ENCODE results near the gene ESYT2.

The ESYT2 gene

DNA sequence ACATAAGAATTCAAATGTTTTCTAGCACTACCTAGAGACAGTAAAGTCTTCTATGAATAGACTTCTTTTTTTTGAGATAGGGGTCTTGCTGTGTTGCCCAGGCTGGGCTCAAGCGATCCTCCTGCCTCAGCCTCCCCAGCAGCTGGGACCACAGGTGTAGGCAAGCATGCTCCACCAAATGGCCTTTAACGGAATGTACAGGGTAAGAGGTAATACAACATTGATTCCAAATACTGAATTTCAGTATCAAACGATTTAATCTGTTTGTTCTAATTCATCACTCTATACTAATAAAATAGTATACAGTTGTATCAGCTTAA lies 68.9 kb downstream of the ESYT2 start:
- DNase-seq: no peak

DNA sequence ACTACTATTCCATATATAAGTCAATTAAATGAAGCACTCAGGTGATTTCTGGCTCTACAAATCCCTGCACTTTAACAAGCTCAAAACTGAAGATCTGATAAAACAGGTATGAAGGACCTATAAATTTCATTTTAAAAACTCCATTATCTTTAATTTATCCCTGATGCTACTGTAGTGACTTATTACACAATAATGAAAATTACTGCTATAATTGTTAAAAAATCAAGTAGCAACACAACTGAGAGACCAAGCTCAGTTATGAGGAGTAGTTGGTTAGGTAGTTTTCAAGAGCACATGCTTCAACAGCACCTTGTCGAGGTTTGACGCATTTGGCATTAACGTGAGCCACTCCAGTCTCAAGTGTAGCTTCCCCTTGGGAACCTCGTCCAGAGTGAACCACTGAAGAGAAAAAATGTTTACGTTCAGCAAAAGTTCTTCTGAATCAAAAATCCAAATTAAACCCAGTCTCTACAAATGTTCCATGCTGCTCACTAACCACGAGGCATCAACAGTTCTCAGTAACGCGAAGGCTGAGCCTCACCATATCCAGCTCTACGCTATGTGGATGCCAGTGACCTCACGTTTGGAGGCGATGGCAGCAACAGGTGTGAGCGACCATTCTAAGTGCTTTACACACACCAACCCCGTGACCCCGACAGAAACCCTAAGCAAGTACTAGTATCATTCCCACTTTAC lies 69.4 kb downstream of the ESYT2 start:
- DNase-seq: no peak

DNA sequence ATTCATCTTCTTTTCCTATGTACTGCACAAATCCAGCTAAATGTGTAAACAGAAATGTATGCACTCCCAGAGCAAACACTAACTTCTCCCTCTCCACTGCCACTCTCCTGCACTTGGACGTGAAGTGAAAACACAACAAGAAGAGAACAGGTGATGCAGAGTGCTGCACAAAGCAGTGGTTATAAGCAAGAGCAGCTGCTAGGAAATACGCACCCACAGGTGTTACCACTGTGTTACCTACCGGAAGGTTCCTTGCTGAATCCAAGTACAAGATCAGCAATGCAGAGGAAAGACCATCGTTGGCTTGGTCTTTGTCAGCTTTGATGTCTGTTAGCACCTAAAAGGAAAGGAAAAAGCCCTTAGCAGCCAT lies 70.1 kb downstream of the ESYT2 start:
- DNase-seq: no peak

DNA sequence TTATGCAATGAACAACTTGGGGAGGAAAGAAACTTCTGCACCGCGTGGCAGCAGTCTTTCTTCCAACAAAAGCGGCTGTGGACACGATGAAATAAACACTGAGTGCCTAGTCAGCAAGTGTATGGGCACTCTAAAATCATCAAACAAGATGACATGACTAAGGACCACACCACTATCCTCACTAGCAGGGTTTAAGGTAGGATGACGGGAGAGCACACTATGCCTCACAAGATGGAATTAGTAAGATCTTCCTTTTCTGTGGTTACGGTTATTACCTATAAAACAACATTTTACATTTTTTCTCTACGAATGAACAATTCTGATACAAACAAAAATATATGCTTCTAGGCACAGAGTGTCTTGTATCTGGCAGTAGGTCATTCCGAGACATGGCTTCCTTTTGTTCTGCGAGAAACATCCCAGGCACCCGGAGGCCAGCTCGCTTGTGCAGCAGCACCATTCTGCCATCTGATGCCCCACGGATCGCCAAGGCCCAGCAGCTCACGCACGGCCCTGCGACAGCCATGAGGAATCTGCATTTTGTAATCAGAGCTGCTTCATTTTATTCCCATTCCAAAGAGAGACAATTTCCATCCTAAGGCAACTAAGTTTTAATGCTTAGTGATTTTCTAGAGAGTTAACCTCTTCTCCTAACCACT lies 70.6 kb downstream of the ESYT2 start:
- DNase-seq: no peak

DNA sequence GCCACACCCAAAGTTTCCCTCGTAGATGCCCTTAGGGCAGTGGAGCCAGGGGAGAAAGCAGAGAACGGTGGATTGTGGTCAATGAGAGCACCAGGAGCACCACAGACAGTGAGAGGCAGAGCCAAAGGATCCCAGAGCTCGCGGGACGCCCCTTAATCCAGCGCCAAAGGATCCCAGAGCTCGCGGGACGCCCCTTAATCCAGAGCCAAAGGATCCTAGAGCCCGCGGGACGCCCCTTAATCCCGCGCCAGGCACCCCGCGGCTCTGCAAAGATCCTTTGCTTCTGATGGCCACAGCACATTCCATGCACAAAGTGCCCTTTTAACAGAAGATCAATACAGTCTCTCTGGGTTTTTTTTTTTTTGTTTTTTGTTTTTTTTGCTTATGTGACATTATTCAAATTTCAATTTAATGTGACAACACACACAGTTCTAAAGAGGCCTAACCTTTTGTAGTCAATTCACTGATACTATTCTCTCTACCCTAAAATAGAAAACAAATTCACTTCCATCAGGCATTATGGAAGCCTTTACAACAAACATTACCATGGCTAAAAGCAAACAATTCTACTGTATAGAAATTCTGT lies 71.8 kb downstream of the ESYT2 start:
- DNase-seq: no peak

DNA sequence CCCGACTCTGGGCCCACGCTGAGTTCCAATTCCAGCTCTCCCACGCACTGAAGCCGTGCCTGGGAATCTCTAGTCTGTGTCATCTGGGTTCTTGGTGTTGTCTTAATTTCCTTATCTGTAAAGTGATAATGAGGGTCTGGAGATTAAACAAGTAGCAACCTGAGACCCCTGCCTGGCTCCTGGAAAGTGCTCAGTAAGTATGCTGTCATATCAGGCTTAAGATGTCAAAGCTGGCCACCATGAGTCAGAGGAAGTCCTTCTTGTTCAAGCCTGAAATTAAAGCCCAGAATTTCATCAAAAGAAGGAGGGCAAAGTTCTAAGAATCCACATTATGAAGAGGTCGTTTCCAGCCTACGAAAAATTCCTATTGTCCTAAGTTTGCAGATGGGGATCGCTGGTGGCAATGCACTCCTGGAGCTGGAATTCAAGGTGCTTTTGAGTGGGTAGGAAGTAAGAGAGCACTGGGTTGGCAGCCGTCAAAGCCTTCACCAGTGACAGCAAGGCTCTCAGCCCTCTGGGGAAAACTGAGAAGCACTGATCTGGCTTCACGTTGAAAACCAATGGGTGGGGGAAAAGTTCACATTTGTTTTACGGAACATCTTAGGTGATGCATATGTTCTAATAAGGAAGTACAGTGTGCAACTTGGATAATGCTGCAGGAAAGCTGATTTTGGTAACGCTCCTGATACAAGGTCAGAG lies 74.4 kb downstream of the ESYT2 start:
- no peak for DNase-seq

DNA sequence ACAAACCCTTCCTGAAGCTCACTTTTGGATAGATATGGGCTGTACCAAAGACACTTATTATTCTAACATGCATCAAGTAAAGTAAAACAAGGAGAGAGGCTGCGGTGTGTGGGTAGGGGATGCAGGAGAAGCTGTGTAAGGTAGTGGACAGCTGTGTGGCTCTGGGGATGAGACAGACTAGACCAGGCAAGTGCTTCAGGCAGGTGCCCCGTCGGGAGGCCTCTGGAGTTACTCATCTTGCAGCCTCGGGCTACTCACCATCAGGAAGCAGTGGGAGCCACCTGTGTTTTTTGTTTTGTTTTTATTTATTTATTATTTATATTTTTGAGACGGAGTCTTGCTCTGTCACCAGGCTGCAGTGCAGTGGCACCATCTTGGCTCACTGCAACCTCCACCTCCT lies 75.4 kb downstream of the ESYT2 start:
- no peak for DNase-seq

DNA sequence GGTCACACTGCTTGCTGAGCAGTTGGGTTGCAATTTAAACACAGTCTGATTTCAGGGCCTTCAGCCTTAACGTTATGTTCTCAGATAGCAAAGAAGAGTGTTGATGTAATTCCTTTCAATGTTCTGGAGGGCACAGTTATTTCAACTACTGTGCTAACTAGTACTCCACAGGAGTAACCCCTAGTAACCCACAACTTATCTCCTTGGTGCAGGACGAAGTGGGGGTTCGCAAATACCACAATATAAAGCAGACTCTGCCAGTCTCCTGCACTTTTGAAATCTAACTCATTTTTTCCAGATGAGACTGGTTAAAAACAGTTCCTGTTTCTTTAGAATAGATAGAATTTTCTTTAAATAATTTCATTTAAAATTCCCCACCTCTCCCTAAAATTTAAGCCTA lies 77.6 kb downstream of the ESYT2 start:
- DNase-seq: no peak

DNA sequence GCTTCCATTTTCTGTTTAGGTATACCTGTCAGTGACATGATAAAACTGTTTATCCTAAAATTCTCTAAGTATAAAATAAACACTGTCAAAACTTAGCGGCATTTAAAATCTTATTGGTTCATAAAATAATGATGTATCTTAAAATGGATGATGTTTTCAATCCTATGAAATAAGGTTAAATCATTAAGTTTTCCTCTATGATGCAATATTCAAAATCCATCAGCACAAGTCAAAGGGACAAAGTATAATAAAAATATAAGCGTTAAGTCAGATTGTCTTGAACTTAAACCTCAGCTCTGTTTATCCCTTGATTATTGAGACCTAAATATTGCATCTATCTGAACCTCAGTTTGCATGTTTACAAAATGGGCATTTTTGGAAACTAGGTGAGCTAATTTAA lies 78.1 kb downstream of the ESYT2 start:
- no peak for DNase-seq

DNA sequence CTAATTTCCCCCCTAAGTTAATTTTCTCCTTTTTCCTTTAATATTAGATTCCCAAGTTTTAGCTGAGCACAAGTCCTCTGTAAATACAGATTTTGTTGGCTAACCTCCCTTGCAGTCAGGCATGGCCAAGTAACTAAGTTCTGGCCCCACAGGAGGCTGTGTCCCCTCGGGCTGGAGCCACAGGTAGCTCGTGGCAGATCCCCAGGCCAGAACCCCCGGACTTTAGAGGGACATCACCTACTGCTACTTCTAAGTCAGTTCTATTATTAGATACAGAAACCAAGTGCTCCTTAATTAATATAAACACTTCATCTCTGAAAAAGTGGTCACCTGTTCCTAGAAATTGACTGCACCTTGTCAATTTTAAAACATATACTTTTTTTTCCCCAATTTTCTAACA lies 78.6 kb downstream of the ESYT2 start:
- DNase-seq: no peak

DNA sequence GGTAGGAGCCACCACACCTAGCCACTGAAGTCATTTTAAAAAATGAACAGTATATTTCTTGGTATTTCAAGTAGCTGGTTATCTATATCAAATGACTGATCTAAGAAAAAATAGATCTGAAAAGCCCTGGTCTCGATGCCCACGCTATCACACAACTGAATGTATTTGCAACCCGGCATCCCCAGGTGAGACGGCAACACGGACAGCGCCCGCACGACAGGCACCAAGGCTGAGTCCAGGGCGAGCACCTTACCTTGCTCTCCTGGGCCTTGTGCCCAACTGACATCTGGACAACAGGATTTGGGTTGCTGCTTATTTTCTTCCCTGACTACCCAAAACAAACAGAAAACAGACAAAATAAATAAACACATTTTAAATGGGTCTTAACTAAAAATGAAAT lies 79.9 kb downstream of the ESYT2 start:
- no peak for DNase-seq

DNA sequence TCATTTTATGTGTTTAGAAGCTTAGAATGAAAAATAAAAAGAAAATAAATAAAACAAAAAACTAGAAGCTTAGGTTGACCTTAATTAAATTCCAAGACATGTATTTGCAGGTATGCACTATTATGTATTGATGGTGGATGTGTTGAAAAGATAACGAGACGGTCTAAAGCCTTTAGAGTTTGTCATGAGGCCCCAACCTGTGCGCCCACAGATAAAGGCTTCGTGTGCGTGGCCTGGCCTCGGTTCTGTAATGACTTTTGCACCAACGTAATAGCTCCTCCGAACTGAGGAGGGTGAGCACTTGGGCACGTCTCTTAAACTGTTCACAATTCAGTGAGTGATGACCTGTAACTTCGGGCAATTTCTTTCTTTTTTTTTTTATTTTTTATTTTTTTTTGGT lies 81.0 kb downstream of the ESYT2 start:
- DNase-seq: no peak

DNA sequence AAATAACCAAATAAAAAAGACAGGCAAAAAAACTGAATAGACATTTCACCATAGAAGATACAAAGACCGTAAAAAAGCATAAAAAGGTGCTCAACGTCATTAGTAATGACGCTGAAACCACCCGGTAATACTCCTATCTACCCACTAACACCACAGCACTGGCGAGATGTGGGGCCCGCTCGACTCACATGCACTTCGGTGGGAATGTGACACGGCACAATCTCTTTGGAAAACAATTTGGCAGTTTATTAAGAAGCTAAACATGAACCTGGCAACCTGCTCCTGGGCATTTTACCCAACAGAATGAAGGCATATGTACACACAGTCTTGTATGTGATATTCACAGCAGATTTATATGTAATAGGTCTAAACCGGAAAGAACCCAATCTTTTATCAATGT lies 81.9 kb downstream of the ESYT2 start:
- DNase-seq: no peak

DNA sequence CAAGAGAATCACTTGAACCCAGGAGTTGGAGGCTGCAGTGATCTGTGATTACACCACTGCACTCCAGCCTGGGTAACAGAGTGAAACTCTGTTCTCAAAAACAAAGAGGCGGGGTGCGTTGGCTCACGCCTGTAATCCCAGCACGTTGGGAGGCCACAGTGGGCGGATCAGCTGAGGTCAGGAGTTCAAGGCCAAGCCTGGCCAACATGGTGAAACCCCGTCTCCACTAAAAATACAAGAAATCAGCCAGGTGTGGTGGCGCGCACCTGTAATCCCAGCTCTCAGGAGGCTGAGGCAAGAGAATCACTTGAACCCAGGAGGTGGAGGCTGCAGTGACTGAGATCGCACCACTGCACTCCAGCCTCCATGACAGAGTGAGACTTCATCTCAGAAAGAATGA lies 82.4 kb downstream of the ESYT2 start:
- DNase-seq: no peak

DNA sequence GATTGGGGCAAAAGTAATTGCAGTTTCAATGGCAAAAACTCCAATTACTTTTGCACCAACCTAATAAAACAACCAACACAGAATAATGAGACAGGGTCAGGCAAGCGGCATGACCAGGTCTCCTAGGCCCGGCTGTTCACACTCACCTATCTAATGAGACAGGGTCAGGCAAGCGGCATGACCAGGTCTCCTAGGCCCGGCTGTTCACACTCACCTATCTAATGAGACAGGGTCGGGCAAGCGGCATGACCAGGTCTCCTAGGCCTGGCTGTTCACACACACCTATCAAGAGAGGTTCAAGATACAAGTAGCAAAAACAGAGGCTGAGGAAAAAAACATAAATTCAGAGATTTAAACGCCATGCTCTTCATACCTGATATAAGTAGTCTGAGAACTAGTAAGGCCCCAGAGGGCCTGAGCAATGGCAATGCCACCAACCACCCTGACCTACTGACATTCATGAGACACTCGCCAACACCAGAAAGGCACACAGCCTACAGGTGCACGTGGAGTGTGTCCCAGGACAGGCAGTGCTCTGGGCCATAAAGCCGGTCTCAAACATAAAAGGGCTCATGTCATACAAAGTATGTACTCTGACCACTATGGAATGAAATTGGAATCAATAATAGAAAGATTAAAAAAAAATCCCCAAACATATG lies 84.1 kb downstream of the ESYT2 start:
- DNase-seq: no peak

DNA sequence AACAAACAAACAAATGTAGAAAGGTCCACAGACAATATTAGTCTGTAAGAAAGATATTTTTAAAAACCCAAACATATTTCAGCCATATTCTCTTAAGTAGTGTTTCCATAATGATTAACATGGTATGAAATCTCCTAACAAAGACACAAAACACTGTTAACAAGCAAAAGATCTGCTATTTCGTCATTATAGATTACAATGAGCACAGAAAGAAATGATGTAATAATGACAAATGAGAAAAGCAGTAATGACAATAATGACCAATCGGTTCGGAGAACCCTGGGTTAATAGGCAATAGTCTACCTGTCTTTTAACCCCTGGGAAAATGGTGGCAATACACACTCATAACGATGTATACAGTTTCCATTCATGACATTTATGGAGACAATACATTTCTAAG lies 85.2 kb downstream of the ESYT2 start:
- DNase-seq: no peak

DNA sequence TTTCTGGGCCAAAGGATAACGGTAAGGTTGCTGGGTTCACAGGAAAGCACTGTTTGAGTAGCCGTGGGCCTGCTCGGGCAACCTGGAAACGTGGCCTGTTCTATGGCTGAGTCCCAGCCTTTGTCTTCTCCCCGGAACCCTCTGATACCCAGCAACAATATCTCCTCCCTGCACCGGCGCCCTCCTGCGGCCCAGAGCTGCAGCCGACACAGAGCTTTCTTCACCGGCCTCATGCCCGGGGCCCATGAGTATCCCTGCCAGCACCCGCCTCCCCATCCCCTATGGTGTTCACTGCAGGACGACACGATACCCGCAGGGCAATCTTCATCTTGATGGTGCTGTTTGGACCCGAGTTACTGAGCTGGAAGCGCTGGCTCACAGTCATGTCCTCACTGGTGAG lies 86.1 kb downstream of the ESYT2 start:
- no peak for DNase-seq

DNA sequence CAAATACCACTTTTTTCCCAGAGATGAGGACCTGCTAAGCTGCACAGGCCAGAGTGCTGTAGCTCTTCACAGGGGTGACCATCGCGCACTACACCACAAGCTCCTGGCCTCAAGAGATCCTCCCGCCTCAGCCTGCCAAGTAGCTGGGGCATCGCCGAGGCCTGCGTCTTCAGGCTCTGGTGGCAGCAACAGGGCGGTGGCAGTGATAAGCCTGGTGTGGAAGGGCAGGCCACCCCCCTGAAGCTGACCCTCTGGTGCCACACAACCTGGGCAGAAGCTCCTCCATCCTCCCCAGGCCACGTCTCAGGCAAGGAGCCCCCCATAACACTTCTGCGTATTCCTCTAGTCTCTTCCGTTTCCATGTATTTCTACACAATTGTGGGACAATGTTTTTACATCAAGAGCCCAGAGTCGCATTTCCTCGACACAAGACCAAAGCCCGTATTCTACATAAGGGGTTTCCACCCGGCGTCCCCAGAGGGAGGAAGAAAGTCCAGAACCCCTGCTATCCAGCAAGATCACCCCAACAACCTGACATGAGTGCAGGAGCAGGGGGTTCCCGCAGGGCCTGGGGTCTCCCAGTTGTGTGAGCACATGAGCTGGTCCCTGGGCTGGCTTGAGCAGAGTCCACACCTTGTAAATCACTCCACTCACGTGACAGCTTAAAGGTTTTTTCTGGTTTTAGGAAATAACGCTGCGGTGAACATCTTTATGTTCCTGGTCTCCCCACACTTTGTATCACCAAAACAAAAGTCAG lies 87.1 kb downstream of the ESYT2 start:
- no peak for DNase-seq

DNA sequence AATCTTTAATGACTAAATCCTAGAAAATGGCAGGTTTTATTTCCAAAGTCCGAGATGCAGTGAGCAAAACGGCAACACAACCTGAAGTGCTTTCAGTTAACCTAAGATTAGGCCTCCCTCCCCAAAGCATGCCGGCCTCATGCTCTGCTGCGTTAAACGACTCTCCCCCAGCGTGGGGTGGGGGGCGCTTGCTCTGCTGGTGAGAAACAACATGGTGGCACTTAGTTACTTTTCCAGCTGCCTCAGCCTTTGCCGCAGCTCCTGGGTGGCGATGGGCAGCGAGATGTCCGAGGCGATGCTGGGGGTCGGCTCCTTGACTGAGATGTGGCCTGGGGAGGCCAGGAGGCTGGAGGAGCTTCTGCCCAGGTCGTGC lies 88.0 kb downstream of the ESYT2 start:
- no peak for DNase-seq

DNA sequence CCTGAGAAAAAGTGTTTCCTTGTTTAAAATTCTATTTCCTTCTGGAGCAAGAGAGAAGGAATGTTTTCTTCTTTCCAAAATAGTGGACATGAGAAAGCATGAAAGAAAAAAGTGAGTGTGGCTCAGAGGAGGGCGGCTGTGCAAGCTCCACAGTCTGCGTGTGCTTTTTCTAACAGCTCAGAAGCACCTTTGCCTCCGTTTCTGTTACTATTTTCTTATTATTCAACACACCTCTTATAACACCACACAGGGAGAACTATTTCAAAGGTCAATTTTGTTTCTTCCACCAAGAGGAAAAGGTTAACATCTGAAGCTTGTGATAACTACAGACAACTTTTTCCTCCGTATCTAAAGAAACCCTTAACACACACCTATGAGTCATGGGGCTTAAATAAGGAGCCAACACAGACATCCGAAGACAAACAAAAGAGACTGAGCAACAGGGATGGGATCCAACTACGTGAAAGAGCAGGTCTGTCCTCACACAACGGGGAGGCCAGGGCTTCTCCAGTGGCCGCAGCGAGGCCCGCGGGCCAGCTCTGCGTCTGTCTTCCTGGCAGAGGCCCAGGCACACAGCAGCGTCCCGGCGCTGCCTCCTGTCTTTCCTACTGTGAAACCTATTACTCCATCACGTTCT lies 88.5 kb downstream of the ESYT2 start:
- DNase-seq: no peak

DNA sequence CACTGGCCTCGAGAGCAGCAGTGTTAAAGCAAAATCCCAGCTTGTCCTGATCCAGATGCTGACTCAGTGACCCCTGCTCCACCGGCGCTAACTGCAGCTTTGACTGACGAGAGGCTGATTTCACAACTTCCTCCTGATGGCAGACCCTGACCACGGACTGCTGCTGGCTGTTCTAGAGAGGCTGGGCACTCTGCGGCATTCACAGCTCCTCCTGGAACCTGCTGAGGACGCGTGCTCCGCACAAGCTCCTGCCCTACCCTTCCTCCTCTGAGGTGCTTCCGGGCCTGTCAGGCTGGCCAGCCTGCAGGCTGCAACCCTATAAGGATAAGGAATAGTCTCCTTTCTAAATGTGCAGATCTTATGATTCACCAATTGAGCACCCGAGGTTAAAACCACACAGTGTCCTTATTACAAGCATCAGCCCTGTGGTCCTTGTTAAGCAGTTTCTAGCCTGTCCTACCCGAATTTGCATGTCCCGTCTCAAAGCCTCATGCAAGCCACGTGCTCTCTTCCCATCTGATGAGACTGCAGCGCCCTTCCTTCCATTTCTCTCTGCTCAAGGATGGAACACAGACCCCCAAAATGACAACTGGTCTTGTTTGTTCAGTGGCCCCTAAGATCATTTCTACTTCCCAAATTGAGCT lies 89.2 kb downstream of the ESYT2 start:
- no peak for DNase-seq

DNA sequence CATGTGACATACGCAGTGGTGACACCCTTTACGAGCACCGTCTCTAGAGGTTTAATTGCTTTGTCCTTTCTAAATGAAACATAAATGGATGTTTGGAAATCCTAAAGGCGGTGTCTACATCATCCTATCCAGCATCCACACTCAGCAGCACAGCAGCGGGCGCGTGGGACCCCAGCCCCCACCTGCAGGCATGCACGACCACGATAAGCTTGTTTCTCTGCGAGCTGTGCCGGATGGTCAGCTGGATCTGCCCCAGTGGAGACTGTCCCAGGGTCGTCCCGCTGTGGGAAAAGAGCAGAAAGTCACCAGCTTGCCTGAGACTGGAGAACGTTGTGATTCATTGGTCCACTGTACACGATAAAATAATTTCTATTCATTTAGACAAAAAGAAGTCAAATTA lies 90.5 kb downstream of the ESYT2 start:
- no peak for DNase-seq

Data from NCI-H2171 (cell line).